AG10803 (cell line): ENCODE results near the gene ULK3.

Experiments
- DNase-seq: peaks from one replicate; pipeline ENCODE4 v3.0.0; 2010; ENCODE audit warnings: low read depth
- H3K4me3 ChIP-seq: 2 replicates; pipeline ENCODE4 v1.5.1; 2011; ENCODE audit warnings: mild to moderate bottlenecking, low read length, control low read depth
- CTCF ChIP-seq: conservative IDR thresholded peaks from 2 replicates; pipeline ENCODE4 v1.5.1; 2011; ENCODE audit warnings: mild to moderate bottlenecking, low read length, control low read depth, inconsistent platforms

Gene ULK3

DNA sequence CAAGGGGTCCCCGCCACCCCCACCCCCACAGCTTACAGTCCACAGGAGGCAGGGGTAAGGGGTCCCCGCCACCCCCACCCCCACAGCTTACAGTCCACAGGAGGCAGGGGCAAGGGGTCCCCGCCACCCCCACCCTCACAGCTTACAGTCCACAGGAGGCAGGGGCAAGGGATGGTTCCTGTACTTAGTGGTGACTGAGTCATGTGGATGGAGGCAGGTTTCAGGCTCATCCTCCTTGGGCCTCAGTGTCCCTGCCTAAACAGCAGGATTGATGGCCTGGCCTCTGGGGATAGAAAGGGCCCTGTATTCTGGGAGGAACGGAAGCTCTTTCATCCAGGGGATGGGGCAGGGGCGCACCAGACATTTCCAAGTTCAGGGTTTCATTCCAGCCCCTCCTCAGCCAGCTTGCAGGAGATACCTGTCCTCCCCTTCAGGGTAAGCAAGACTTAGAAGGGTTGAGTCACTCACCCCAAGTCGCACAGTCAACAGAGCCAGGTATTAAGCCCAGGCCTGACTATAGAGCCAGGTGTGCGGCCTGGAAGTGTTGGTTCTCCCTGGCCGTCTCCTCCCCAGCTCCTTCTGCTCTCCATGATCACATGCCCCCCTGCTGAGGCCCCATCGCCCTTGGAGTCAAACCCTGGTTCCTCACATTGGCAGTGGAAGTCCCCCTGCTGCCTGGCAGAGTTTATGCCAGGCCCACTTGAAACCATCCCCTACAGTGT lies 48.5 kb downstream of the ULK3 start:
- no peak overlapping the region for H3K4me3 ChIP-seq
- no peak for TF ChIP-seq CTCF
- DNase-seq = no peak

DNA sequence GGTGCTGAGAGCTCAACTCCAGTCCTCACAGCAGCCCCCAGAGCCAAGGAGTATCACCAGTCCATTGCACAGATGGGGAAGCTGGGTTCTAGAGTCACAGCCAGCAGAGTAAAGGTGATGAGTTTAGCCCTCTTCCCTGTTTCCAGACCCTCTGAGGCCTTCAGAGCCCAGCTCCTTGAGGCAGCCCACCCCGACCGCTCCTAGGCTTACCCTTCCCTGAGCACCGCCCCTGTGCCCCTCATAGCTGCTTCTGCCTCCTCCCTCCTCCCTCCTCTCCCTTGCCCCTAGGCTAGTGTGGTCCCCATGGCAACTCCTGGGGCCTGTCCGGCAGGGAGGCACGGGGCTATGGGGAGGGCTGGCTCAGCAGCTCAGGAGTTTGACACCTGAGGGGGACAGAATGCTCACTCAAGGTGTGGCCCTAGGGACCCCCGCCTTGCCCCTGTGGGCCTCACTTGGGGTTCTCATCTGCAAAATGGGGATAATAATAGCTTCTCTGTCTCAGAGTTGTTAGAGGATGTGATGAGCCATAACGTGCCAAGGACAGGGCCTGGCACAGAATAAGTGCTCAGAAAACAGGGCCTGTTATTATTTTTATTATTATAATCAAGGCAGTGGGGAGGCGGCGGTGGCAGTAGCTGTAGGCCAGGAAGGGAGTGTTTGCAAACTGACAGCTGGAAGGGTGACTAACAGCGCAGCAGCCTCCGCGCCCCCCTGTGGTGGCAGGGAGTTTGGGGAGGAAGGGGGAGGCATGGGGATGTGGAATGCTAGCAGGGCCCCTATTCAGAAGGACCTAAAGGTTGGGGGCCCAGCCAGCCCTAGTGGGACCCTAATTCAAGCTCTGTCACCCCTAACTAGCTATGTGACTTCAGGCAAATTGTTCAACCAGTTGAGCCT lies 49.6 kb downstream of the ULK3 start:
- no peak for TF ChIP-seq CTCF
- no peak overlapping the region for H3K4me3 ChIP-seq
- DNase-seq = no peak

DNA sequence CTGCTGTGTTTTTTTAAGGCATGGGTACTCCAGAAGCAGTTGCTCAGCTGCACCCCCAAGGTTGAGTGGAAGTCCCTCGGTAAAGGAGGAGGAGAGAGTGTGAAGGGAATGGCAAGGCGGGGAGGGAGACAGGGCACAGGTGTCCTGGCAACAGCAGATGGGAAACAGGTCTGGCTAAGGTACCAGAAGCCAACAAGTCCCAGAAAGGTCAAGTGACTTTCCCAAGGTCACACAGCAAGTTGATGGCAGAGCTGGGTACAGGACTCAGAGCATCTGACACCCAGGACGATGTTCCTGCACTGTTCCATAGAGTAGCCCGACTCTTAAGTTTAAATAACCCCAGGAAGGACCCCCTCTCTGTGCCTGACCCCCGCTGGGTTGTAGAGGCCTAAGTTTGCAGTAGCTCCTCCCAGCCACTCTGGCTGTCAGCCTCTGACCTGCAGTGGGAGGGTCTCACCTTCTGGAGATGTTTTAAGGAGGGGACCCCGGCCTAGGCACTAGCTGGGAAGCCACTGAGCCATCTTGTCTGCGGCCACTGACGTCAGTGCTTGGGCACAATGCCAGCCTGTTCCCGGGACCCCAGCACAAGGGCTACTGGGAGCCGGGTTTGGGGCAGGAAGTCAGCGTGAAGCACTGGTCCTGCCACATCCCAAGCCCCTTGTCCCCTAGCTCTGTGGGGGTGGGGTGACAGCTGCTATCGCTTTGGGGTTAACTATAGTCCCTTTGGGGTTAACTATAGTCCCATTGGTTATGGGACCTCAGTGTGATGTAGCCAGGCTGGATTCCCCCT lies 50.5 kb downstream of the ULK3 start:
- TF ChIP-seq CTCF = no peak
- H3K4me3 ChIP-seq = no peak overlapping the region
- DNase-seq = no peak

DNA sequence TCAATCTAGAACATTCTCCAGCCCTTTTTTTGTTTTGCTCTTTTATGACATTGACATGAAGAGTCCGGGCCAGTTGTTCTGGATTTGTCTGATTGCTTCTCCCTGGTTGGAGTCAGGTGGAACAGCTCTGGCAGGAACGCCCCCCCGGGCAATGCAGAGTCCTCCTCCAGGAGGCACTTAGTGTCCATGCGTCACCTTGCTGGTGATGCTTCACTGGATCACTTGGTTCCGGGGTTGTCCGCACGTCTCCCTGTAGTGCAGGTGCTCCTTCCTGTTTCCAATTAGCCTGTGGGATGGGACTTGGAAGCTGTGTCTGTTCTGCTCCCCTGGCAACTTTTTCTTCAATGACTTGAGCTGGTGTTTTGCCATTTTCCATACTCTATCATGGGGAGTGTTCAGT lies 51.3 kb downstream of the ULK3 start:
- H3K4me3 ChIP-seq = no peak overlapping the region
- TF ChIP-seq CTCF = no peak

DNA sequence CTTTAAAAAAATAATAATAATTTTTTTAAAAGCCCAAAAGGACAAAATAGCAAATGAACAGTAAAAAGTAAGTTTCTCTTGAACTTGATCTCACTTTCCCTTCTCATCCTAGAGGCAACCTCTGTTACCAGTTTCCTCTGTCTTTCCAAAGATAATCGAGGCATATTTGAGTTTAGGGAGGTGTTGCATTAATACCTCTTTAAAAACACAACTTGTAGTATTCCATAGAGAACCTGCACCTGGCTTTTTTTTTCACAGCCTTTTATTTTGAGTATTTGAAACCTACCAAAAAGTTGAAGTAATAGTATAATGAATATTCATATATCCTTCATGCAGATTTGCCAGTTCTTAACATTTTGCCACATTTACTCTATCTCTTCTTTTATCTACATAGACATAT lies 51.9 kb downstream of the ULK3 start:
- TF ChIP-seq CTCF = no peak
- no peak overlapping the region for H3K4me3 ChIP-seq
- no peak for DNase-seq

More for the DNA sequence above, 51.3 kb downstream of the ULK3 start:
- no peak for DNase-seq

GRCh38 chr15:74790080-74790916 lies 52.7 kb downstream of the ULK3 start:
- peak; percentile 55 for DNase-seq
- no peak overlapping the region for H3K4me3 ChIP-seq

More at GRCh38 chr15:74790080-74790916, 52.7 kb downstream of the ULK3 start:
- no peak for TF ChIP-seq CTCF
